NCI-H748 (cell line): ENCODE results near the gene ZMYM2.

Experiments
- DNase-seq: peaks from one replicate; lab custom pipeline; 2025; ENCODE audit not compliant: unreplicated experiment; lab: John Stamatoyannopoulos, UW

The ZMYM2 gene

GRCh38 chr13:20044086-20044485, 85.6 kb downstream of the ZMYM2 start:
- DNase-seq: no peak

GRCh38 chr13:20045950-20046548, 87.5 kb downstream of the ZMYM2 start:
- no peak for DNase-seq

DNA sequence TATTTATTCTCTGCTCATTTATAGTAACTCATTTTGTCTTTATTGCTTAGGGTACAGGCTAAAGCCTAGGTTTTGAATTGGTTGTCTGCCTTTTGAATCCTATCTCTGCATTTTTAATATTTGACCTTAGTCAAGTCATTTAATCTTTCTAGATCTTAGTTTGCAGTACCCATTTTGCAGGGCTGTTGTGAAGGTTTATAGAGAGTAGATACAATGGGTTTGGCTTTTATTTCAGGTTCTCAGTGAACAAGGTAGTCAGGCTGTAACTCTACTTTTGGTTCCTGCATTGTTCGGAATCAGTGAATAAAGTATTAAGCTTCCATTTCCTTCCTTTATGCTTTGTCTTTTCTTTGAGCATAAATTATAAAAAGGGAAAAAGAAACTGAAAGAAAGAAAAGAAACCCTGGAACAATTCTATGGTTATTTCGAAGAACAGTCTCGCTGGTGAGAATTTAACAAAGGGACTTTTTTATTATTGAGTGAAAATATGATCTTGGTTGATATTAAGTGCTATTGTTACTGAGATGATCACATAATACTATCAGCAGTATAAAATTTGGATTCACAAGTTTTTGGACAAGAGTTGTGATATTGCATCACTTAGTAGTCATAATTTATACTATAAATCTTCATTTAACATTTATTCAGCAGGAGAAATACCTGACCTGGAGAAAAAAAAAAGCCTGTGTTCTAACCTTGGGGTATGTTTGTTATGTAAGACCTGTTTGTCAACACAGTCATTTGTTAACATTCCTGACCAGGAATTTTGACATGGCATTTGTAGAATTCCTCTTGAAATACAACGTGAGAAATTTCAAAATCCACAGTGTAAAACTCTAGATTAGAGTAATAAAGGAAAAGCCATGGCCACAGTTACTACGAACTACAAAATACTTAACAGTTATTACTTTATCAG, 91.3 kb downstream of the ZMYM2 start:
- DNase-seq: no peak

DNA sequence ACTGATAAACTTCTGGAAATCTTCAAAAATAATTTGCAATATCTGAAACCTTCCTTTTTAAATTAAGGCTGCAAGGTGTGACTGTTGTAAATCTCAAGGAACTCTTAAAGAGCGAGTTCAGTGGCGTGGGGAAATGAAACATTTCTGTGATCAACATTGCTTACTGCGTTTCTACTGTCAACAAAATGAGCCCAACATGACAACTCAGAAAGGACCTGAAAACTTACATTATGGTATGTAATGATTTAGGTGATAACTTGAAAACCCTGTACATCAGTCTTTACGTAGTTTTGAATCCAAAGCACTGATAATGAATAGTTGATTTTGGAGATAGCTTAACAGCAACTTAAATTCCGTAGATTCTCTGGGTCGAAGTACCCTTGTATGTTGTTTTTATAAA, 92.8 kb downstream of the ZMYM2 start:
- DNase-seq: no peak

- no peak for DNase-seq
These were observed 94.5 kb downstream of the ZMYM2 start for GRCh38 chr13:20053016-20053415.

DNA sequence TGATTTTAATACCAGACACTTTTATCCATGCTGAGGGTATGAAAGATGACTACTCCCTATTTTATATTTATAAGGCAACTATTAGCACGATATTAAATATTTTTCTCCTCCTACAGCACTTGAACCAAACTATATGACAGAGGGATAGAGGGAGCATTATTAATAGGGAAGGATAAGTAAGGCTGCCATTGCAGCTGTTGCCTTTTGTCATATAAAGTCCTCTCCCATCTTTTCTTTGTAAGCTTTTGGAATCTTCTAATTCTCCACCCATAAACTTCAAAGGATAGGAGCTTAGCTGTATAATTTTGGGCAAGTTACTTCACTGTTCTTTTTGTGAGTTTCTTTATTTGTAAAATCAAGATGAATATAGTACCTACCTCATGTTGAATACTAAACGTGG, 95.4 kb downstream of the ZMYM2 start:
- no peak for DNase-seq

GRCh38 chr13:20054586-20054985, 96.1 kb downstream of the ZMYM2 start:
- no peak for DNase-seq

DNA sequence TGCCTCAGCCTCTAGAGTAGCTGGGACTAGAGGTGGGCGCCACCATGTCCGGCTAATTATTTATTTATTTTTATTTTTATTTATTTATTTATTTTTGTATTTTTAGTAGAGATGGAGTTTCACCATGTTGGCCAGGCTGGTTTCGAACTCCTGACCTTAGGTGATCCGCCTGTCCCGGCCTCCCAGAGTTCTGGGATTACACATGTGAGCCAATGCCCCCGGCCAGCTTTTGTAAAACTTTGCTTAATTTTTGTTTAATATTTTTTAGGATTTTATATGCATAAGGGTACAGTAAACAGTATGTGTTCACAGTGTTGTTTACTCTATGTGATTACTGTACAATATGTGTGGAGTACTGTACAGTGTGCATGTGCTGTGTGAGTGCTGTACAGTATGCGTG, 98.7 kb downstream of the ZMYM2 start:
- DNase-seq: no peak

DNA sequence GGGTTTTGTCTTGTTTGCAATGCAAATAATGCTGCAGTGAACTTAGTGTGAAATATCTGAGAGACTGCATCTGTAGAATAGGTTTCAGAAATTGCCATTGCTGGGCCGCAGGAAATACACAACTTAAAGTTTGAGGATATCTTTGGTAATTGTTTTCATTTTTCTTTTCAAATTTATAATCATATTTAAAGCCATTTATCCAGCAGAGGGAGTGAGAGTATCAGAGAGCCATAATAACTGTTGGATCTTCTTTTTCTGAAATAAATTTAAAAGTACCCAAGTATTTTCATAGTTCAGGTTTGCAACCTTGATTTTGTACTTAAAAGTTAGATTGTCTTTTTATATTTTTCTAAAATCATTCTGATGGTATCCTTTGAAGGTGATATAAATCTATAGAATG, 99.4 kb downstream of the ZMYM2 start:
- no peak for DNase-seq

DNA sequence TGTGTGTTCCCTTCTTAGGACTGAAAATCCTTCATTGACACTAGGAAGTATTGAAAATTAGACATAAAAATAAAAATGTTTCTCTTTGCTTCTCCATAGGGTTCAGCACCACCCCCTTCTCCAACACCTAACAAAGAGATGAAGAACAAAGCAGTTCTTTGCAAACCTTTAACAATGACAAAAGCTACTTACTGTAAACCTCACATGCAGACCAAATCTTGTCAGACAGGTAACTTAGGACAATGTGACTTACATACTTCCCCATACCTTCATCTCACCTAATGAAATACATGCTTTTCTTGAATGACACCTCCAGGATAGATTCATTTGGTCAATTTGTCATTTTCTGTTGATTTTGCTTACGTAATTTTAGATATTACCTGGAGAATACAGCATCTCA, 99.9 kb downstream of the ZMYM2 start:
- no peak for DNase-seq

GRCh38 chr13:20064128-20064527, 105.6 kb downstream of the ZMYM2 start:
- no peak for DNase-seq

- no peak for DNase-seq
These were observed 107.0 kb downstream of the ZMYM2 start for GRCh38 chr13:20065516-20065915.

- no peak for DNase-seq
These were observed 111.4 kb downstream of the ZMYM2 start for GRCh38 chr13:20069956-20070355.

- DNase-seq: no peak
These were observed 115.2 kb downstream of the ZMYM2 start for GRCh38 chr13:20073775-20074174.

DNA sequence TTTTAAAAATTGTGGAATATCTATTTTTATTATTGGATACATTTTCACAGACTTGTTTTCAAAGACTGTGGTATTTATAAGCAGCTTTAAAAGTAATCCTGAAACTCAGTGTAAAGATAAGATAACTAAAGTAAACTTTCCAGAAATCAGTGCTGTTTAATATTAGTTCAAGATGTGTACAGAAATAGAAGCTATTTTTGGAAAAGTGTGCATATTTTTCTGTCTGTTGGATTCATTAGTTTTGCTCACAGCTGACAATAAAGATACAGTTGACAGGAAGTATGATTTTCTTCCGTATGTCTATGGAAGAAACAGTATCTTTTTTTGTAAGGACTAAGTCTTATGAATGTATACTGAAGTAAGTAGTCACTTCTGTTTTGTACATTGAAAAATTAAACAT, 116.4 kb downstream of the ZMYM2 start:
- DNase-seq: no peak

DNA sequence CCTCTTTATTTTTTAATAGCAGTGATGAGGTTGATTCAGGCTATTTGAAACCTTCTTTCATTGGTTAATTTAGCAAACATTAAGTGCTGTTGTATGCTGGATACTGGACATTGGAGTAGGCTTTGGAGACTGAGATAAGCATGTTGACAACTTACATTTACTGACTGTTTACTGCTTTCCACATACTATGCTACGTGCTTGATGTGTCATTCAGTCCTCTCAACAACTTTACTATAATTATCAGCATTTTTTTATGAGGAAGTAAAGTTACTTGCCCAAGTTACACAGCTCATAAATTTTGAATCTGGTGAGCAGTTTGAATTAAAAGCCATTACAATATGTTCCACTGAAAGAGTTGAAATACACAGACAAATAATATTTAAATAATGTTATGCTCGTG, 118.6 kb downstream of the ZMYM2 start:
- DNase-seq: no peak

DNA sequence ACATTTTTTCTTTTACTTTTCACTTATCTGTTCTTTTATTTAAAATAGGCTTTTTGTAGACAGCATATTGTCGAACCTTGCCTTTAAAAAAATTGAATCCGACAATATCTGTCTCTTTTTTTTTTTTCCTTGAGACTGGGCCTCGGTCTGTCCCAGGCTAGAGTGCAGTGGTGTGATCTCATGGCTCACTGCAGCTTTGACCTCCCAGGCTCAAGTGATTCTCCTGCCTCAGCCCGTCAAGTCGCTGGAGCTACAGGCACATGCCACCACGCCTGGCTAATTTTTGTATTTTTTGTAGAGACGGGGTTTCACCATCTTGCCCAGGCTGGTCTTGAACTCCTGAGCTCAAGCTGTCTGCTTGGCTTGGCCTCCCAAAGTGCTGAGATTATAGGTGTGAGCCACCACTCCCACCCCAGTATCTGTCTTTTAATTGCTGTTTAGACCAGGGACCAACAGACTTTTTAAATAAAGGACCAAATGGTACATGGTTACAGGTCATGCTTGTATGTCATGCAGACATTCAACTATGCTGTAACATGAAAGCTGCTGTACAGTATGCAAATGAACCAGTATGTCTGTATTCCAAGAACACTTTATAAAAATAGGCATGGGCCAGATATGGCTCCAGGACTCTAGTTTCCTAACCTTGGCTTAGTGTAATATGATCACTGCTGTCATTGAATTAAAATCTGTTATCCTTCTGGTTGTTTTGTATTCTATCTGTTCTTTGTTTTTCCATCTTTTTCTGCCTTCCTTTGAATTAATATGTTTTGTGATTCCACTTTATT, 122.0 kb downstream of the ZMYM2 start:
- no peak for DNase-seq

DNA sequence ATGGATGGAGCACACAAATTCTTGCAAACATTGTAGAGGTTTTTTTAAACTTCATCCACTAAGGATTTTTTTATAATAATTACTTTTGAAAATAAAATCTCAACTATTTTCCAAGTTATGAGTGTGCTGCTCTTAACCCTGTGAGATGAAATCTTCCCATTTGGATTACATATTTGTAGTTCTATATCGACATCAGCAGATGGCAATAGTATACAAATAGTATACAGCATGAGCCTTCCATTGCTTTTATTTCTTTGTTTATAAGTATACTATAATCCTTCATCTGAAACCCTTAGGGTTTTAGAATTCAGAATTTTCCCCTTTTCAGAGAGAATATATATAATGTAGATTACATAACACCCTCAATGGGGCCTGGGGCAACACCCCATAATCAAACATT, 131.8 kb downstream of the ZMYM2 start:
- no peak for DNase-seq

DNA sequence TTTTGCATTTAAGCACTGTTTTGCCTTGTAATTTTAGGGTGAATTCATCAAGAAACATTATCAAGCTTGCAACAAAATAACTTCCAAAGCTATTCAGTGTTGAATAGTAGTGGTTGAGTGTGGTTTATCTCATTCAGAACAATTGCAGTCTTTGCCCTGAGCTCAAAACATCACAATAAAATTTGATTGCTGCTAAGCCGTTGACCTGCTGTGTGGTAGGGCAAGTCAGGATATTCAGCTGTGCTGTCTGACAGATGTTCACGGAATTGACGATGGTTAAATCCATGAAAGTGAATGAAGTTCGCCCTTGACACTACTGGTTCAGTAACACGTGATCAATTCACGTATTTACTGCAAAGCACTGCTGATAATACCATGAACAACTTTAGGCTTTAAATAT, 135.4 kb downstream of the ZMYM2 start:
- DNase-seq: no peak

DNA sequence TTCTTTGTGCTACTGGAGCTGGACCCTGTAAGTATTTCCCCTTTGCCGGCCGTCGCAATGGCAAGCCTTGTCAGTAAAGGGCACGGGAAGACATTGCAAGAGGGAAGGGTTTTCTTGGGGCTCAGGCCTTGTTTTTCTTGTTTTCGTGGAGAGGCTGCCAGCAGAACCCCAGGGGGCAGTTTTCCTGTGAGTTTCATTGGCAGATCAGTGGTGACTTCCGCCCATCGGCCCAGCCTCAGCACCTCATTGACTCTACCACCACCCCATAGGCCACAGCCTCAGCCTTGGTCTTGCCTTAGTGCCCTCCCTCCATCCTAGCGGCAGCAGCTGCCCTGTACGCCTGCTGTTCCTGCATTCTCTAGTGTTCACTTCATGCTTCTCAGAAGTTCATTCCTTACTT, 140.8 kb downstream of the ZMYM2 start:
- DNase-seq: no peak

DNA sequence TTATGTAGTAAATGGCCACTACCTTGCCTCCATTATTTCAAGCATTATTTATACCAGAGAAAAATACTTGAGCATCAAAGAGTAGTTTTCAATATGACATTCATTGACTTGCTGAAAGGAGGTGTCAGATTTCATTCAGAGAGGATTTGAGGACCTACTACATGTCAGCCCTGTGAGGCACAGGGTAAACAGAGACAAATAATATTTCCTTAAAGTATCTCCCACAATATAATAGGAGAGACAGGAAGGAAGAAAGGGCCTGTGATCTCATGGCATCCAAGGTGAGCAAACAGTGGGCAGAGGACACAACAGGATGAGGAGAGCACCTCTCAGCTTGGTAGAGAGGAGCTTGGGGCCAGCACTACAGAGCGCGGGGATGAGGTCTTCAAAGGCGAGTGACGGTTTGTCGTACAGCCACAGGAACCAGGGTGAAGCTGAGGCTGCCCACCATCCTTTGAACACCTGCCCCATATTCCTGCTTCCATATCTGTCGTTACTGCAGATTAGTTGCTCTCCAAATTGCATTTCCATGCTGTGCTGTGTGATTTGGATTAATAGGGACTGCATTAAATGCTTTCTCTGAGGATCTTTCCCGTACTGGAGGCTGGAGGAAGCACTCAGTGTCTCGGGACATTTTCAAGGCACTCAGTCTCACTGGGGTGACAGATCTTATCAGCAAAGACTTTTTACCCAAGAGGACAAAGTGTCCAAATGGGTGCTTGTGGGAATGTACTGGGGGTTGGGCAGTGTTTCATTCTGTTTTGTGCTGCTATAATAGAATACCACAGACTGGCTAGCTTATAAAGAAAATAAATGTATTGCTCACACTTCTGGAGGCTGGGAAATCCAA, 143.2 kb downstream of the ZMYM2 start:
- peak; percentile 45 for DNase-seq
